Measurements from ENCODE around the gene KLF2.

DNA sequence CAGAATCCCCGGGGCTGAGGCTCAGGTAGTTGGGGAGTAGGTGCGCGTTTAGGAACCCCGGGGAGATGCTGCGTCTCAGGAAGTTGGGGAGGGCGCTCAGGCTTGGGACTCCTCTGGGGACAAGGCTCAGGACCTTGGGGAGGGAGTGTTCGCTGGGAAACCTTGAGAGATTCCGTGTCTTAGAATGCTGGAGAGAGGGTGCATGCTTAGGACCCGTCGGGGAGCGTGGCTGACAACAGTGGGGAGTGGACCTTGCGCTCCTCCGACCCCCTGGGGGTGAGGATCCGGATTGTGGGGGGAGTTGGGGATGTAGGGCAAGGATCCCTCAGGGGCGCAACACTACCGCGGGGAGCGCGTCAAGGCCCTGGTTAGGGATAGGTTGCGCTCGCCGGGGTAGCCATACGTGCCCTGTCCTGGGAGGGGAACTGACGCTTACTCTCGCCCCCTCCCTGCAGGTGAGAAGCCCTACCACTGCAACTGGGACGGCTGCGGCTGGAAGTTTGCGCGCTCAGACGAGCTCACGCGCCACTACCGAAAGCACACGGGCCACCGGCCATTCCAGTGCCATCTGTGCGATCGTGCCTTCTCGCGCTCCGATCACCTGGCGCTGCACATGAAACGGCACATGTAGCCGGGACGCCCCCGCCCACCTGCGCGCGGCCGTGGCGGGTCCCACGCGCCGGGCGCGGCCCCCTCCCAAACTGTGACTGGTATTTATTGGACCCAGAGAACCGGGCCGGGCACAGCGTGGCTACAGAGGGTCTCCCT lies 2.0 kb downstream of the KLF2 start:
- TF ChIP-seq CTCF (IDR thresholded peaks at IDR 0.05) (no peak), POLR2A (IDR thresholded peaks at IDR 0.05) (peak in 1 of 3 donors; percentile 27)

All from body of pancreas (tissue), 4 donors.